AG10803 (cell line): ENCODE results near the gene REV1.

Experiments used
- DNase-seq: peaks from one replicate; pipeline ENCODE4 v3.0.0; 2010; ENCODE audit warnings: low read depth
- H3K4me3 ChIP-seq: 2 replicates; pipeline ENCODE4 v1.5.1; 2011; ENCODE audit warnings: mild to moderate bottlenecking, low read length, control low read depth
- TF ChIP-seq, protein P1 (sequence below): conservative IDR thresholded peaks from 2 replicates; pipeline ENCODE4 v1.5.1; 2011; ENCODE audit warnings: mild to moderate bottlenecking, low read length, control low read depth, inconsistent platforms

REV1 gene

DNA sequence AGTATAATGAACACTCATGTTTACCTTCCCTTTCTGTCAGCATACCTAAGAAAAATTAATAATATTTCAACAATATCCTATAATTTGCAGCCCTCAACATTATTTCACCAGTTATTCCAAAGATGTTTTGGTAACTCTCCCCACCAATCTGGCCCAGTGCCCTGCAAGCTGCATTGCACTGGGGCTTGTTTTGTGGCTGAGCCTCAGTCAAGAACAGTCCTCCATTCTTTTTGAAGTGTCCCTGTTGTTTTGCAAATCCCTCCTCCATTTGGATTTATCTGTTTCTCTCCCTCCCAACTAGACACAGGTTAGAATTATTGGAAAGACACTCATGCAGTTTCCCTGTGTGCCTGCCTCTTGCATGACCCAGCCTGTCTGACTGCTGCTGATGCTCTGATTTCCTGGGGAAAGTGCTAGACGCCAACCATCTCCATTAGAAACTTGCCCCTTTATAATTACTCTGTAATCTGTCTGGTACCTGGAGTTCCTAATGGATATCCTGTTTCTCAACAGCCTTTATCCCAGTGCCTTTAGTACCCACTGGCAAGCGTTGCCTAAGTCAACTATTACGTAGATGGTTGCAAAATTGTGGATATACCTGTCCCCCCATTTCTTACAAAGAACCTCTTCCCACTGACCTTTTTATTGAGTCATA lies 92.4 kb downstream of the REV1 start:
- no peak for DNase-seq

GRCh38 chr2:99395589-99396130 lies 94.2 kb downstream of the REV1 start:
- no peak for DNase-seq
- no peak overlapping the region for H3K4me3 ChIP-seq
- TF ChIP-seq, protein P1, sequence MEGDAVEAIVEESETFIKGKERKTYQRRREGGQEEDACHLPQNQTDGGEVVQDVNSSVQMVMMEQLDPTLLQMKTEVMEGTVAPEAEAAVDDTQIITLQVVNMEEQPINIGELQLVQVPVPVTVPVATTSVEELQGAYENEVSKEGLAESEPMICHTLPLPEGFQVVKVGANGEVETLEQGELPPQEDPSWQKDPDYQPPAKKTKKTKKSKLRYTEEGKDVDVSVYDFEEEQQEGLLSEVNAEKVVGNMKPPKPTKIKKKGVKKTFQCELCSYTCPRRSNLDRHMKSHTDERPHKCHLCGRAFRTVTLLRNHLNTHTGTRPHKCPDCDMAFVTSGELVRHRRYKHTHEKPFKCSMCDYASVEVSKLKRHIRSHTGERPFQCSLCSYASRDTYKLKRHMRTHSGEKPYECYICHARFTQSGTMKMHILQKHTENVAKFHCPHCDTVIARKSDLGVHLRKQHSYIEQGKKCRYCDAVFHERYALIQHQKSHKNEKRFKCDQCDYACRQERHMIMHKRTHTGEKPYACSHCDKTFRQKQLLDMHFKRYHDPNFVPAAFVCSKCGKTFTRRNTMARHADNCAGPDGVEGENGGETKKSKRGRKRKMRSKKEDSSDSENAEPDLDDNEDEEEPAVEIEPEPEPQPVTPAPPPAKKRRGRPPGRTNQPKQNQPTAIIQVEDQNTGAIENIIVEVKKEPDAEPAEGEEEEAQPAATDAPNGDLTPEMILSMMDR, result no peak

More for the DNA sequence above, 92.4 kb downstream of the REV1 start:
- TF ChIP-seq, protein P1, result no peak
- no peak overlapping the region for H3K4me3 ChIP-seq

DNA sequence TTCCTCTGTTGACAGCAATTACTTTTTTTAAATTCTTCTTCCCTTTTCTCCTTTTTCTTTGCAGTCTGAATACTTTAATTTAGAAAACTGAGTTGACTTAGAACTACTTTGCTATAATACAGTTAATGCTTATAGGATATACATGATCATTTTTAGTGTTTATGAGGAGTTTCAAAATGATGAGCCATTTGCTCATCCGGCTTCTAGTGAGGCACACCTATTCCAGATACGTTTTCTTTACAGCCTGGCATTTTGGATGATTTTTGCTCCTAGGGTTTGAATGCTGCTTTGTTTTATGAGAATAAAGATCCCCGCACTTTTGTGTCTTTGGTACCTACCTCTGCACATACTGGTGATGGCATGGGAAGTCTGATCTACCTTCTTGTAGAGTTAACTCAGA lies 99.9 kb downstream of the REV1 start:
- TF ChIP-seq, protein P1, result no peak
- no peak overlapping the region for H3K4me3 ChIP-seq
- DNase-seq, result no peak

- TF ChIP-seq, protein P1, result no peak
- peak; percentile 71 for DNase-seq
- H3K4me3 ChIP-seq, result no peak overlapping the region
Measured at GRCh38 chr2:99389371-99389770, 100.4 kb downstream of the REV1 start.

GRCh38 chr2:99388892-99389291 lies 100.9 kb downstream of the REV1 start:
- no peak for DNase-seq
- no peak overlapping the region for H3K4me3 ChIP-seq
- TF ChIP-seq, protein P1, result no peak

- no peak for DNase-seq
- TF ChIP-seq, protein P1, result no peak
Measured at GRCh38 chr2:99386011-99386410, 103.8 kb downstream of the REV1 start.

DNA sequence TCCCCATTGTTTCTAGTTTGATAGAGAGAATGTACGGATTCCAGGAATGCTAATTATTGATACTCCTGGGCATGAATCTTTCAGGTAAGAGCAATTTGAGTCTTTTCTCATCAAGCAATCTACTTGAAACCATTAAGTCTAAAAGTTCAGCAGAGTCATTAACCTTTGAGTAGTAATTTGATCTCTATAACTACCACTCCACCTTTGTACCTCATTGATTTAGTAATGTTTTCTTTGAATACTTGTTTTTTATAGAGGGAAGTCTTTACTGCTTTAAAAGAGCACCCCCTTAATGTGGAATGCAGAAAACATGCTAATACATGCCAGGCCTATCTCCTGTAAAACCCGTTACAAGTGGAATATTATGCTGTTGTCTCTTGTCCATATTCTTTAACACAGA lies 107.7 kb downstream of the REV1 start:
- no peak for DNase-seq
- H3K4me3 ChIP-seq, result no peak overlapping the region
- TF ChIP-seq, protein P1, result no peak

More at GRCh38 chr2:99386011-99386410, 103.8 kb downstream of the REV1 start:
- no peak overlapping the region for H3K4me3 ChIP-seq
